K562 treated with DMSO at 1 percent for 12 hours (cell line): ENCODE measurements around the gene SMAD7. TPM values are rescaled to one million over a fixed set of nuclear protein-coding genes. Genes with fewer than 3 reads are reported as not detected.

Experiments used
- total RNA-seq: library from RNA; unstranded; fragments of 300-600 nt; gene quantifications from 2 replicates; pipeline ENCODE4 v1.2.3, GENCODE V29; 2022; ENCODE audit not compliant: insufficient read depth

Gene SMAD7
- total RNA-seq: 7.8 and 11.3 TPM in 2 replicates

GRCh38 chr18:48950536-48951447, at the start of gene SMAD7:
TSS of gene SMAD7 (minus strand) at chr18:48950965. CDS start at chr18:48950424, 541 bp downstream.

